Measurements from ENCODE around the gene SDHAF3.

DNA sequence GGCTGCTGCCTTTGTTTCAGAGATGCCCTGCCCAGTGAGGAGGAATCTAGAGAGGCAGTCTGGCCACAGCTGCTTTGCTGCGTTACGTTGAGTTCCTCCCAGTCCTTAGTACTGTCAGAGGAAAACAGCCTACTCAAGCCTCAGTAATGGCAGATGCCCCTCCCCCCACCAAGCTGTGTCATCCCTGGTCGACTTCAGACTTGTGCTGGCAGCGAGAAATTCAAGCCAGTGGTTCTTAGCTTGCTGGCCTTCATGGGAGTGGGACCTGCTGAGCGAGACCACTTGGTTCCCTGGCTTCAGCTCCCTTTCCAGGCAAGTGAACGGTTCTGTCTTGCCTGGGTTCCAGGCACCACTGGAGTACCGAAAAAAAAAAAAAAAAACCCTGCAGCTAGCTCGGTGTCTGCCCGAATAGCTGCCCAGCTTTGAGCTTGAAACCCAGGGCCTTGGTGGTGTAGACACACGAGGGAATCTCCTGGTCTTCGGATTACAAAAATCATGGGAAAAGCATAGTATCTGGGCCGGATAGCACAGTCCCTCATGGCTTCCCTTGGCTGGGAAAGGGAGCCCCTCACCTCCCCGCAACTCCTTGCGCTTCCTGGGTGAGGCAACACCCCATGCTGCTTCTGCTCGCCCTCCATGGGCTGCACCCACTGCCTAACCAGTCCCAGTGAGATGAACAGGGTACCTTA lies 9.1 kb downstream of the SDHAF3 start:
- TF ChIP-seq, protein P1, sequence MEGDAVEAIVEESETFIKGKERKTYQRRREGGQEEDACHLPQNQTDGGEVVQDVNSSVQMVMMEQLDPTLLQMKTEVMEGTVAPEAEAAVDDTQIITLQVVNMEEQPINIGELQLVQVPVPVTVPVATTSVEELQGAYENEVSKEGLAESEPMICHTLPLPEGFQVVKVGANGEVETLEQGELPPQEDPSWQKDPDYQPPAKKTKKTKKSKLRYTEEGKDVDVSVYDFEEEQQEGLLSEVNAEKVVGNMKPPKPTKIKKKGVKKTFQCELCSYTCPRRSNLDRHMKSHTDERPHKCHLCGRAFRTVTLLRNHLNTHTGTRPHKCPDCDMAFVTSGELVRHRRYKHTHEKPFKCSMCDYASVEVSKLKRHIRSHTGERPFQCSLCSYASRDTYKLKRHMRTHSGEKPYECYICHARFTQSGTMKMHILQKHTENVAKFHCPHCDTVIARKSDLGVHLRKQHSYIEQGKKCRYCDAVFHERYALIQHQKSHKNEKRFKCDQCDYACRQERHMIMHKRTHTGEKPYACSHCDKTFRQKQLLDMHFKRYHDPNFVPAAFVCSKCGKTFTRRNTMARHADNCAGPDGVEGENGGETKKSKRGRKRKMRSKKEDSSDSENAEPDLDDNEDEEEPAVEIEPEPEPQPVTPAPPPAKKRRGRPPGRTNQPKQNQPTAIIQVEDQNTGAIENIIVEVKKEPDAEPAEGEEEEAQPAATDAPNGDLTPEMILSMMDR (IDR thresholded peaks at IDR 0.05; ENCODE audit: extremely low read depth in 1 of 2, insufficient read depth in 1 of 2, low read depth in 1 of 2, low read length in 2 of 2) = no peak
- TF ChIP-seq POLR2A (IDR thresholded peaks at IDR 0.05; ENCODE audit: low read depth, low read length) = no peak

Measured in endothelial cell of umbilical vein (primary cell).